K562 (cell line): Measurements from ENCODE around the gene YES1. TPM values are rescaled to one million over a fixed set of nuclear protein-coding genes. Genes with fewer than 3 reads are reported as not detected.
A peak's percentile ranks its signal among the peaks of the same experiment; 100 is the strongest.

ENCODE experiments used
- AFF1 ChIP-seq, 2 experiments: fragments of 450-650 bp; IDR thresholded peaks; 2 replicates each; pipeline ENCODE4 v1.6.1; 2018; ENCODE audit warnings: mild to moderate bottlenecking in 2 of 2, low read depth in 1 of 2; ENCODE audit not compliant: partially characterized antibody in 2 of 2
- BCLAF1 ChIP-seq, 2 experiments: fragments of 450-650 bp in 1 of 2; IDR thresholded peaks; 2 replicates each; pipeline ENCODE4 v1.6.1; 2011 to 2017; ENCODE audit warnings: low read depth in 2 of 2, antibody characterized with exemption in 1 of 2, borderline replicate concordance in 1 of 2, low read length in 1 of 2, mild to moderate bottlenecking in 1 of 2, mixed read lengths in 1 of 2; ENCODE audit not compliant: control insufficient read depth in 1 of 2
- CCNT2 ChIP-seq: IDR thresholded peaks from 2 replicates; pipeline ENCODE4 v1.6.1; 2011; ENCODE audit warnings: borderline replicate concordance, low read depth, mild to moderate bottlenecking, moderate library complexity, mixed read lengths, low read length; ENCODE audit not compliant: insufficient read length; ENCODE audit errors: extremely low read depth
- E2F4 ChIP-seq: sonication (generic); formaldehyde crosslinking; IDR thresholded peaks from 2 replicates; pipeline ENCODE4 v1.8.0; 2022; ENCODE audit warnings: mild to moderate bottlenecking, low read depth, missing genetic modification reagents
- ELK1 ChIP-seq: sonication (generic); formaldehyde crosslinking; IDR thresholded peaks from 2 replicates; pipeline ENCODE4 v1.8.1; 2022; ENCODE audit warnings: missing genetic modification reagents
- FOXA3 ChIP-seq, 2 experiments: fragments of 450-650 bp in 1 of 2; sonication (generic) in 1 of 2; formaldehyde crosslinking; IDR thresholded peaks in 1 of 2; conservative IDR thresholded peaks in 1 of 2; 2 replicates each; pipeline versions ENCODE4 v1.4.0 to v1.8.0; 2020 to 2022; ENCODE audit warnings: mild to moderate bottlenecking in 2 of 2, missing genetic modification reagents in 1 of 2
- MTA1 ChIP-seq: fragments of 450-650 bp; IDR thresholded peaks from 2 replicates; pipeline ENCODE4 v1.6.1; 2017; ENCODE audit warnings: borderline replicate concordance
- MYC ChIP-seq, 2 experiments: fragments of 250-450 bp in 1 of 2; sonication (Bioruptor Pico) in 1 of 2; IDR thresholded peaks; 2 replicates each; pipeline versions ENCODE4 v1.5.1 to v1.6.1; 2012 to 2021; ENCODE audit warnings: low read depth in 2 of 2, borderline replicate concordance in 1 of 2, improper control_type of control experiment in 1 of 2, low read length in 1 of 2, mild to moderate bottlenecking in 1 of 2, moderate library complexity in 1 of 2
- PHF20 ChIP-seq: fragments of 450-650 bp; IDR thresholded peaks from 2 replicates; pipeline ENCODE4 v1.6.1; 2018; ENCODE audit not compliant: partially characterized antibody
- POLR2A ChIP-seq: fragments of 450-650 bp; conservative IDR thresholded peaks from 2 replicates; pipeline ENCODE4 v1.6.1; 2016
- SIRT6 ChIP-seq: IDR thresholded peaks from one replicate; pipeline ENCODE4 v1.6.1; 2012; ENCODE audit warnings: low read depth, mild to moderate bottlenecking, control low read depth, inconsistent platforms, low read length, moderate library complexity
- SMAD1 ChIP-seq: fragments of 150-350 bp; IDR thresholded peaks from 2 replicates; pipeline ENCODE4 v1.6.1; 2014; ENCODE audit warnings: low read length, low read depth; ENCODE audit not compliant: partially characterized antibody
- SREBF2 ChIP-seq: sonication (generic); formaldehyde crosslinking; IDR thresholded peaks from 2 replicates; pipeline ENCODE4 v1.4.0; 2020; ENCODE audit warnings: mild to moderate bottlenecking, missing genetic modification reagents
- SRSF9 ChIP-seq: fragments of 200-400 bp; formaldehyde crosslinking; IDR thresholded peaks from 2 replicates; pipeline ENCODE4 v1.6.1; 2017; ENCODE audit warnings: low read depth, low read length, borderline replicate concordance
- TEAD1 ChIP-seq, 2 experiments: fragments of 450-650 bp in 1 of 2; sonication (generic) in 1 of 2; formaldehyde crosslinking; IDR thresholded peaks; 2 replicates each; pipeline versions ENCODE4 v1.4.0 to v1.8.0; 2020 to 2022; ENCODE audit warnings: mild to moderate bottlenecking in 2 of 2, missing genetic modification reagents in 1 of 2
- ZKSCAN1 ChIP-seq: fragments of 150-350 bp; IDR thresholded peaks from 2 replicates; pipeline ENCODE4 v1.6.1; 2016; ENCODE audit warnings: low read depth, low read length
- polyA plus RNA-seq, 8 experiments: library from polyadenylated mRNA; depleted of rRNA in 4 of 8; stranded (reverse) in 5 of 8; unstranded in 3 of 8; fragments of >200 nt; fragmentation: Nextera tagmentation in 2 of 8; fragmentation: Illumina TruSeq in 1 of 8; extraction: Ambion mirVana in 2 of 8; extraction: Trizol in 1 of 8; gene quantifications; 2 replicates each; pipeline versions ENCODE4 v1.2.1 to v1.2.3, GENCODE V29; 2011 to 2014; ENCODE audit warnings: inconsistent platforms in 1 of 8, missing spikeins in 1 of 8
- total RNA-seq, 7 experiments: library from RNA; depleted of rRNA in 6 of 7; stranded (reverse); fragments of >200 nt in 6 of 7; fragmentation: Illumina TruSeq in 2 of 7; extraction: Trizol in 2 of 7; gene quantifications; 2 replicates each; pipeline versions ENCODE4 v1.2.1 to v1.2.3, GENCODE V29; 2011 to 2021; ENCODE audit warnings: low replicate concordance in 1 of 7

Gene YES1
- total and polyA plus RNA-seq, 9 of the 15 experiments (the other 6 are each of a cell fraction or from before 2014, with no cell fraction given) = 37.2 to 115 (median 77.7) TPM

GRCh38 chr18:811182-811891, 705 bp downstream of the YES1 start (continued):
- peak in 1 of 2 experiments; percentile 38 for TF ChIP-seq AFF1 (IDR thresholded peaks at IDR 0.05; ENCODE audit: low read depth in 1 of 2, partially characterized antibody in 2 of 2)
- TF ChIP-seq E2F4 (CRISPR knock-in tag) = no peak
- TF ChIP-seq MTA1 = no peak
- no peak for TF ChIP-seq POLR2A
- TF ChIP-seq SIRT6 = no peak
- no peak for TF ChIP-seq MYC (IDR thresholded peaks at IDR 0.05; ENCODE audit: low read depth, low read length)
- no peak for TF ChIP-seq MYC (CRISPR knock-in tag; IDR thresholded peaks at IDR 0.05; ENCODE audit: borderline replicate concordance, low read depth)
- no peak for TF ChIP-seq ZKSCAN1
- no peak for TF ChIP-seq CCNT2
- TF ChIP-seq SMAD1 = peak; percentile 32
- no peak for TF ChIP-seq SRSF9
- no peak for TF ChIP-seq SREBF2 (CRISPR knock-in tag)
- no peak for TF ChIP-seq PHF20
- no peak for TF ChIP-seq ELK1 (CRISPR knock-in tag)
- no peak for TF ChIP-seq TEAD1 (CRISPR knock-in tag; IDR thresholded peaks at IDR 0.05)
- no peak for TF ChIP-seq BCLAF1 (IDR thresholded peaks at IDR 0.05; ENCODE audit: borderline replicate concordance in 1 of 2, control insufficient read depth in 1 of 2, low read depth in 2 of 2, low read length in 1 of 2)
- no peak for TF ChIP-seq FOXA3 (CRISPR knock-in tag; conservative IDR thresholded peaks at IDR 0.05 in 1 of 2, IDR thresholded peaks at IDR 0.05 in 1 of 2)
